HG02798 (cell line): ENCODE measurements around the gene GK2.
A peak's percentile ranks its signal among the peaks of the same experiment; 100 is the strongest.

ENCODE experiments used
- ATAC-seq: cut with Tn5 transposase; IDR thresholded peaks from one replicate; pipeline ENCODE4 v1.9.1; 2021; ENCODE audit warnings: mild to moderate bottlenecking; ENCODE audit not compliant: unreplicated experiment, poor library complexity

The GK2 gene

DNA sequence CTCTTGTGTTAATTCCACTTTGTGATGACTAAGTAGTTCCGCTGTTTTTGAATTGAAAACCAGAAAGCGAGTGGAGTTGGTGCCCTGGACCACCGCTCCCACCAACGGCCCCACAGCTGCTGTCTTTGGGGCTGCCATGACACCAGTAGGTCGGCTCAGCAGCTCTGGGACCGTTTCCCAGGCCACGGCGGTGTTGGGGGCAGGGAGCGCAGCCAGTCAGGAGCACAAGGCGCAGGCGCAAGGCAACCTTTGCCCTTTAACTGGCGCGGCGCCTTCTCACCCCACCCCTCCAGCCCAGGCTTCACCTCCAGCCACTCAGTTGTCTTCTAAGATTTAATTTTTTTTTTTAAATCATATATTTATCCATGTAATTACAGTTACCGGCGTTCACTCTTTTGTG, at the start of gene GK2:
TSS of gene GK2 (minus strand) at position 166 of the 400 bp plus-strand sequence. CDS start at position 138, 28 bp downstream.
- no peak for ATAC-seq

- no peak for ATAC-seq
Observed at GRCh38 chr4:79455216-79455615, 47.2 kb upstream of the GK2 start.

GRCh38 chr4:79454656-79455055, 46.6 kb upstream of the GK2 start:
- no peak for ATAC-seq

DNA sequence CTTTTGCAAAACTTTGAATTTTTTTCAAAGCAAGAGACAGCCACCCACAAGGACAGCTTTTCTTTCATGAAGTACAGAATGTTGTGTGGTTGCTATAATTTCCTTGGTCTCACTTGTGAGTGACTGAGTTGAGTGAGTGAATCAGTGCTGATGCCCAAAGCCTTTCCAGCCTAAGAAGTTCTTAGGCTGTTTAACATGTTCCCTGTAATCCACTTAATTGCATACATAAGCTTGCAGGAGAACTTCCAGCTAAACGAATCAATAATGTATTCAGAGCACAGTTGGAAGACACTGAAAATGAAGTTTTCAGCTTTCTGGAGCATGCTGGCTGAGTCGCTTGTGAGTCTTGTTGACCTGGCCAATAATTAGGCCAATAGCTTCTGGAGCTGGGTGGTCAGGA, 42.0 kb upstream of the GK2 start:
- no peak for ATAC-seq

DNA sequence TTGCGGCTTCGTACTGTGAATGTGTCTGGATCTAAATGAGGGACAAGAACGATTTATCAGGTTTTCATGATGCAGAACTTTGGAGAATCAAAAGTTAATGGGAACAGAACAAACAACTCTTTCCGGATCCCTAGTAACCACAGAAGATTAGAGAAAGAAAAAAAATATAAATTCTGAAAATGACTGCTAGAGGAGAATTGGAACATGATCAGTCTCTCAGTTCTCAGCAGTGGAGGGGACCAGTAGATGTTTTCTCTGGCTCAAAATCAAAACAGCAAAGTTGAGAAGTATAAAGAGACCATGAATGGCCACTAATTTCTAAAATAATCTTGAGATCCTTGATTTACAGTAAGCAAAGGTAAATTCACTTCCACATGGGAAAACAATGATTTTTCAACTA, 38.1 kb upstream of the GK2 start:
- no peak for ATAC-seq

DNA sequence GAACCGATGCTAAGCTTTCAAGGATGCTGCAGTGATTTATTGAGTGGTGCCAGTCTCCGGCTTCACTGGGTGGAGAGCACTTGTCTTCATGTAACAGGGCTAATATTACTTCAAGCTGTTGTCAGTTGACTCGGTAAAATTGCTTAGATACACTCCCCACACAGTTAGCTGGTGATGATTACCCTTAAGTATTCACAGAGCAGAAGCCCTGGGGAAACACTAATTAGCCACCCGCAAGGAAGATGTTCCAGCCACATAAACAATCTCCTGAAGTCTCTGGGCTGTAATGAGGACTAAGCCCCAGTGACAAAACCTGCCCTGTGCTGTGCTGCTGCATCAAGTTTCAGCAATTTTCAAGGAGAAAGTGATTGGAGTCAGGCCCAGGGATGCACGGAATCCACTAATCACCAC, 37.3 kb upstream of the GK2 start:
- no peak for ATAC-seq

GRCh38 chr4:79442422-79442821, 34.4 kb upstream of the GK2 start:
- ATAC-seq: no peak

DNA sequence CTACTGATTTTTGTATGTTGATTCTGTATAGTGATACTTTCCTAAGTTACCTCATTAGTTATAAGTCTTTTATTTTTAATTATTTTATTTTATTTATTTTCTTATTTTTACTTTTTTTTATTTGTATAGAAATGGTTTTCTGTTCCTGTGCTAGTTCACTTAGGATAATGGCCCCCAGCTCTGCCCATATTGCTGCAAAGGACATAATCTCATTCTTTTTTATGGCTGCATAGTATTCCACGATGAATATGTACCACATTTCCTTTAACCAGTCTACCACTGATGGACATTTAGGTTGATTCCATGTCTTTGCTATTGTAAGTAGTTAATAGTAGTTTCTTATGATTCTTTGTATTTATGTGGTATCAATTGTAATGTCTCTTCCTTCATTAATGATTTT, 31.5 kb upstream of the GK2 start:
- ATAC-seq: no peak

DNA sequence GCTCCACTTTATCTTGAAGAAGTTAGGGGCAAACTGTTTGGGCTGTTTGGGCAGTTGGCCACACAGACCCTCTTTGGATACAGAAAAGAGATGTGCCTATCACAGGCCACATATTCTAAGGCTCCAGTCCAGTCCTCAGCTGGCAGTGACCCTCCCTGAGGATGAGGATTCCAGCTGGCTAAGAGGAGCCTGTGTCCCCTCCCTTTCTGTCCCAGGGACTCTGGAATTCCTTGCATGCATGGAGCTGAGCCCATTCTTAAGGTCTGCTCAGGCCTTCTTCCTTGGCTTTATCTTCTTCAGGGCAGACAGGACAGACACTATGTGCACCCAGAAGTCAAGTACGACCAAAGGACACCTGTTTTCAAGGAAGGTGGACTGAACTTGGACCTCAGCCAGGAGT, 23.8 kb upstream of the GK2 start:
- ATAC-seq: no peak

DNA sequence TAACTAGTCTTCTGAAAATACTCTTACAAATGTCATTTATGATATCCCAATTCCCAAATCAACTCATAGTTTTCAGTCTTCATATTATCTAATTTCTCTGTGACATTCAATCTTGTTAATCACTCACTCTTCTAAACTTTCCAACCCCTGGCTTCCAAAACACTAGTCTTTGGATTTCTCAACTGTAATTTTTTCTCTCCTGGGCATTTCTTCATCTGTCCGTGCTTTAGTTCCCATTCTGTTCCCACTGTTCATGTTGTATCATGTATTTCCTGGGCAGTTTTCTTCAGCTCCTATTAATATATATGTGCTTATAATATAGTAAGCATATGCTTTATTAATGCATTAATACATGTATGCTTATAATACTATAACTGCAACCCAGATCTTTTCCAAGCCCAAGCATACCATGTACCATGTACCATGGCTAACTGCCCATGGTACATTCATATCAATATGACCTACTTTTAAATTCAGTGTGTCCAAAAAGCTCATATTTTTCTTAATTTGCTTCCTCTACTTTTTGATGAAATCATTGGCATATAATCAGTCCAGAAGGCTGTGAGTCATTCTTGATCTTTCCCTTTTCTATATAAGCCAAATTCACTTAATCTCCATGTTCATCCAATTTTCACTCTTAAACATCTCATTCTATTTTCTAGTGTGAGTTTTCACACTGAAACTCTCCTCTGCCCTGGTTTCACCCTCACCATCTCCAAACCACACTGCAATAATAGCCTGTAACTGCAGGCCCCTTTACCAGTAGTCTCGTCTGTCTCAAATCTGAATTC, 21.3 kb upstream of the GK2 start:
- ATAC-seq: no peak

GRCh38 chr4:79426989-79427388, 19.0 kb upstream of the GK2 start:
- no peak for ATAC-seq

DNA sequence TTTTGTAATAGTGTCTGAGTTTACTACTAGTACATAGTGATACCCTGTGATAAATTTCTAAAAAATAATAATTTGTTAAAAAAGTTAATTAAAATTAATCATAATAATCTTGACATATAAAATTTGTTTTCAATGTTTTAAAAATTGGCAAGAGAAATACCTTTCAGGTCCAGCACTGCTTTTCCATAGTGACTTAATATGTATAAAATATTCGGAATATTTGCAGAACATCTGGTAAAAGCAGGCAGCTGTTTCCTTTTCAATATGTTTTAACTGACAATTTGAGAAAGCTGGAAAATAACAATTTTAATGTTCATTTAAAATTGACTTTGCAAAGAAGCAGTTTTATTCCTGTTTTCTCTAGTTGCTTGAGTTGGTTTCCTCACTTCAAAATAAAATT, 17.6 kb upstream of the GK2 start:
- ATAC-seq: no peak

GRCh38 chr4:79421483-79421882, 13.5 kb upstream of the GK2 start:
- ATAC-seq: no peak

- ATAC-seq: no peak
Observed at GRCh38 chr4:79413886-79414285, 5.9 kb upstream of the GK2 start.

GRCh38 chr4:79413032-79413885, 5.2 kb upstream of the GK2 start:
- no peak for ATAC-seq

DNA sequence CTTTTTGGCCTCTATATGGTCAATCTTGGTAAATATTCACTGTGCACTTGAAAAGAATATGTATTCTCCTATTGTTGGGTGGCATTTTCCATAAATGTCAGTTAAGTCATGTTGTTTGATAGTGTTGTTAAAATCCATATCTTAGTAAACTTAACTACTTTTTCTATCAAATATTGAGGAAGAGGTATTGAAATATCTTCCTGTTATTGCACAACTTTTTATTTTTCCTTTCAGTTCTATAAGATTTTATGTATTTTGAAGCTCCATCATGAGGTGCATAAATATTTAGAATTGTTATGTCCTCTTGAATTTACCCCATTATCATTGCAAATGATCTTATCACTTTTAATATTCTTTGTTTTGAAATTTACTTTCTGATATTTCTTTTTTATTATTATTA, 3.4 kb downstream of the GK2 start:
- no peak for ATAC-seq

DNA sequence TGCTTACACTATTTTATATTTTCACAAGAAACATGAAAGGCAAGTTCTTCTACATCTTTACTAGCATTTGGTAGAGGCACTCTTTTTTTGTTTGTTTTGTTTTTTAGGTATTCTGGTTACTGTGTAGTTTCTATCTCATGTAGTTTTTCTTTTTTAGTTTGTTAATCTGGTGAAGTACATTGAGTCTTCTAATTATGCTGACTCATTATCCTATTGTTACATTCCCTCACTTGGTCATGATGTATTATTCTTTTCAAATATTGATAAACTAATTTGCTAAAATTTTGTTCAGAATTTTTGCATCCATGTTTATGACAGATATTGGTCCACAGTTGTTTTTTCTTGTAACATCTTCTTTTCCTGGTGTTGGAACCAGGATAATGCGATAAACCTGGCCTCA, 4.7 kb downstream of the GK2 start:
- ATAC-seq: no peak

DNA sequence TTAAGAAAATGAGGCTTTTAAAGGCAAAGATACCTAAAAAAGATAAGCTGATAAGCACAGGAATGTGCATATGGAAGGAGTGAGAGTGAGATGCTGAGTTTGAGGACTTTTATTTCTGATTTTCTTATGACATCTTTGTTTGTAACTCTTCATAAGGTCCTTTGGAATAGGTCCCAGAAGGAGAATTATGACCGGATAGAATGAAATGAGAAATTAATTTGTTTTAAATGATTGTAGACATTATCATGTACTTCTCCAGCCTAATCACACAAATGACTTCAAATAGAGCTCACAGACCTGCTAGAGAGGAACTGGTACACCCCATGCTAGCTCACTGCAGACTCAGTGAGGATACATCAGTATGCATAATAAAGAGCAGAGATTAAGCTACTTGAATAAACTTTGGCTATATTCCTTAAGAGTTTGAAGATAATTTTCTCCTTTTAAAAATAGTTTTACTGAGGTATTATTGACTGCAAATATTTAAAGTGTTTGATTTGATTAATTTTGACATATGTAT, 5.6 kb downstream of the GK2 start:
- ATAC-seq: no peak

DNA sequence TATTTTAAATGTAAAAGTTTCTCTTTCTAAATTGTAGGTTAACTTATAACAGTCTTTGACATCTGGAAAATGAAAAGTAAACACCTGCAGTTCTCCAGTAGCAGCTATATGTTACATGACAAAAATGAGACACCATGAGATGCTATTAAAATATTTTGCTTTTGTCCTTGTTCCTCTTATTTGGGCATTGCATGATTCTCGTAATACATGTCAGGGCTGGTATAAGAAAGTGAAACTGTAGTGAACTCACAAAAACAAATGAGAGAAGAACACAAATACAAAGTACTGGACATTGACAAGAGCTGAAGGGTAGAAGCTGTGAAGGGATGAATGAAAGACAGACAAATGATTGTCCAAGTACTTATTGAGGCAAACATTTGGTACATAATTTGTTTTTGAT, 9.0 kb downstream of the GK2 start:
- ATAC-seq: peak; percentile 74

DNA sequence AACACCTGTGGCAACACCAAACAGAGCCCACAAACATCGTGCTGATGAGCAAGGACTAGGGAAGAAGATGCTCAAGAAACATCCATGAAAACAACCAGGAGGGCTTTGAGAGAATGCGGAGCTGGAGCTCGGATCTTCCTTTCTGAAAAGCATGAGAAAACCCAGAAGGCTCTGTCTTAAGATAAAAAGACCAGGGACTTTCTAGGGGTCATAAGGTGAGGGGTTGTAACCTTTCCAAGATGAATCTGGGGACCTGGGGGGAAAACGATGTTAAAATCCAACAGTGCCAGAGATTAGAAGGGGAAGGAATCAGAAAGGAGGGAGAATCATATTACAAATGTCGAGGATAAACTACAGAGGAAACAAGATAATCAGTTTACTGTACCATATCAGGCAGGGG, 10.1 kb downstream of the GK2 start:
- no peak for ATAC-seq

DNA sequence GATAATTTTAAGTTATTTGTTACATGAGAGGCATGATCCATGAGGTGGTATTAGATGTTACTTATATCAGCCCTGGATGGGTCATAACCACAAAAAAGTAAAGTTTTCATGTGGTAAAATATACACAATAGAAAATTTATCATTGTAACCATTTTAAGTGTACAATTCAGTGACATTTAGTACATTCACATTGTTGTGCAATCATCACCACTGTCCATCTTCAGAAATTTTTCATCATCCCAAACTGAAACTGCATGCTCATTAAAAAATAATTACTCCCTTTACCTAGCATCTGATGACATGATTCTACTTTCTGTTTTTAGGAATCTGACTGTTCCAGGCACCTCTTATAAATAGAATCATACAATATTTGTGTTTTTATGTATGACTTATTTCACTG, 11.2 kb downstream of the GK2 start:
- no peak for ATAC-seq
